ENCODE measurements around the gene ETV6.
A peak's percentile ranks its signal among the peaks of the same experiment; 100 is the strongest.

The ETV6 gene

GRCh38 chr12:11649413-11650285 is at the start of gene ETV6:
Gene ETV6 (plus strand): TSS chr12:11649674. CDS start chr12:11650128, 454 bp downstream.
- TF ChIP-seq CTCF (IDR thresholded peaks at IDR 0.05), result no peak
- H3K9me3 ChIP-seq, result no peaks in the 10 kb centered on the region
- H3K36me3 ChIP-seq, result no peaks in the 10 kb centered on the region
- H3K27me3 ChIP-seq, result no peaks in the 10 kb centered on the region
- H3K4me1 ChIP-seq (ENCODE audit: control insufficient read depth in 1 of 2, insufficient read depth in 1 of 2, low read depth in 1 of 2, low read length in 1 of 2), result peaks cover 50 to 51% of the 10 kb centered on the region in 2 experiments
- H3K4me3 ChIP-seq (ENCODE audit: low read depth in 1 of 2, low read length in 1 of 2), result peak within 1 kb of the TSS; percentile 84 to 93
- H3K27ac ChIP-seq, result peak within 1 kb of the TSS; percentile 92

- no peaks in the 10 kb centered on the region for H3K36me3 ChIP-seq
- no peak for TF ChIP-seq CTCF (IDR thresholded peaks at IDR 0.05)
- H3K4me1 ChIP-seq (ENCODE audit: control insufficient read depth in 1 of 2, insufficient read depth in 1 of 2, low read depth in 1 of 2, low read length in 1 of 2), result peaks cover 13 to 19% of the 10 kb centered on the region in 2 experiments
- H3K27me3 ChIP-seq, result no peaks in the 10 kb centered on the region
- no peak overlapping the region for H3K27ac ChIP-seq
- no peaks in the 10 kb centered on the region for H3K9me3 ChIP-seq
- H3K4me3 ChIP-seq (ENCODE audit: low read depth in 1 of 2, low read length in 1 of 2), result no peak overlapping the region
These were observed 49.3 kb upstream of the ETV6 start for GRCh38 chr12:11600199-11600598.

- H3K4me1 ChIP-seq (ENCODE audit: control insufficient read depth in 1 of 2, insufficient read depth in 1 of 2, low read depth in 1 of 2, low read length in 1 of 2), result peaks cover 0 to 4% of the 10 kb centered on the region in 2 experiments
- no peaks in the 10 kb centered on the region for H3K9me3 ChIP-seq
- no peak overlapping the region for H3K27ac ChIP-seq
- no peak for TF ChIP-seq CTCF (IDR thresholded peaks at IDR 0.05)
- no peak overlapping the region for H3K4me3 ChIP-seq (ENCODE audit: low read depth in 1 of 2, low read length in 1 of 2)
- no peaks in the 10 kb centered on the region for H3K36me3 ChIP-seq
- H3K27me3 ChIP-seq, result no peaks in the 10 kb centered on the region
These were observed 47.8 kb upstream of the ETV6 start for GRCh38 chr12:11601647-11602046.

GRCh38 chr12:11607313-11608081 is 42.0 kb upstream of the ETV6 start:
- no peaks in the 10 kb centered on the region for H3K27me3 ChIP-seq
- no peaks in the 10 kb centered on the region for H3K4me1 ChIP-seq (ENCODE audit: control insufficient read depth in 1 of 2, insufficient read depth in 1 of 2, low read depth in 1 of 2, low read length in 1 of 2)
- H3K4me3 ChIP-seq (ENCODE audit: low read depth in 1 of 2, low read length in 1 of 2), result no peak overlapping the region
- no peak for TF ChIP-seq CTCF (IDR thresholded peaks at IDR 0.05)
- H3K9me3 ChIP-seq, result no peaks in the 10 kb centered on the region
- H3K36me3 ChIP-seq, result no peaks in the 10 kb centered on the region
- no peak overlapping the region for H3K27ac ChIP-seq

GRCh38 chr12:11609045-11609444 is 40.4 kb upstream of the ETV6 start:
- Histone ChIP-seq H3K4me3 (ENCODE audit: low read depth in 1 of 2, low read length in 1 of 2) (no peak overlapping the region), H3K27ac (no peak overlapping the region), H3K9me3 (no peaks in the 10 kb centered on the region), H3K36me3 (no peaks in the 10 kb centered on the region), H3K27me3 (no peaks in the 10 kb centered on the region), H3K4me1 (ENCODE audit: control insufficient read depth in 1 of 2, insufficient read depth in 1 of 2, low read depth in 1 of 2, low read length in 1 of 2) (no peaks in the 10 kb centered on the region)
- no peak for TF ChIP-seq CTCF (IDR thresholded peaks at IDR 0.05)
